CD4-positive, alpha-beta memory T cell (primary cell): ENCODE results near the gene NDUFV1. TPM values are rescaled to one million over a fixed set of nuclear protein-coding genes. Genes with fewer than 3 reads are reported as not detected.

Experiments used
- CTCF ChIA-PET: fragments of 350-600 bp; sonication (Branson Sonifier 250); formaldehyde crosslinking; loops from one replicate; lab custom pipeline; 2021; ENCODE audit warnings: inconsistent platforms; ENCODE audit not compliant: partially characterized antibody; lab: Charles Lee
- POLR2A ChIA-PET: fragments of 350-600 bp; sonication (Branson Sonifier 250); formaldehyde crosslinking; loops from one replicate; lab custom pipeline; 2021; ENCODE audit not compliant: partially characterized antibody; lab: Charles Lee
- DNase-seq, 5 donors: peaks; one replicate each; pipeline versions ENCODE4 v3.0.0 to v3.0.0-alpha.2; 2020 to 2022; ENCODE audit warnings: mixed read lengths in 1 of 5
- H3K27ac ChIP-seq: one replicate; pipeline ENCODE4 v1.7.0; 2013; ENCODE audit warnings: low read depth, low read length
- H3K27me3 ChIP-seq: 2 replicates; pipeline ENCODE4 v1.7.0; 2013; ENCODE audit warnings: mild to moderate bottlenecking, low read length, moderate library complexity; ENCODE audit not compliant: insufficient read depth
- H3K36me3 ChIP-seq: 2 replicates; pipeline ENCODE4 v1.7.0; 2013; ENCODE audit warnings: mild to moderate bottlenecking, low read length, moderate library complexity; ENCODE audit not compliant: insufficient read depth
- H3K4me1 ChIP-seq: 2 replicates; pipeline ENCODE4 v1.7.0; 2013; ENCODE audit warnings: mild to moderate bottlenecking, low read length, moderate library complexity; ENCODE audit not compliant: insufficient read depth
- H3K4me3 ChIP-seq, 2 donors: one replicate each; pipeline ENCODE4 v1.7.0; 2013; ENCODE audit warnings: low read length in 2 of 2, mild to moderate bottlenecking in 1 of 2
- H3K9me3 ChIP-seq, 2 donors: one replicate each; pipeline ENCODE4 v1.7.0; 2013; ENCODE audit warnings: low read length in 2 of 2, control low read depth in 1 of 2; ENCODE audit not compliant: control insufficient read depth in 1 of 2
- H3K27ac Mint-ChIP-seq, 7 donors: one replicate each; pipeline ENCODE4 v1.8.0; 2020 to 2021; ENCODE audit warnings: mixed read lengths in 7 of 7, mild to moderate bottlenecking in 6 of 7, inconsistent platforms in 3 of 7, moderate library complexity in 3 of 7
- H3K27me3 Mint-ChIP-seq, 2 donors: one replicate each; pipeline ENCODE4 v1.8.0; 2020 to 2021; ENCODE audit warnings: mixed read lengths in 2 of 2
- H3K36me3 Mint-ChIP-seq, 2 donors: one replicate each; pipeline ENCODE4 v1.8.0; 2020 to 2021; ENCODE audit warnings: mixed read lengths in 2 of 2, inconsistent platforms in 1 of 2, mild to moderate bottlenecking in 1 of 2
- H3K4me1 Mint-ChIP-seq, 4 donors: one replicate each; pipeline ENCODE4 v1.8.0; 2020 to 2021; ENCODE audit warnings: mixed read lengths in 4 of 4, mild to moderate bottlenecking in 1 of 4
- H3K4me3 Mint-ChIP-seq, 8 donors: one replicate each; pipeline ENCODE4 v1.8.0; 2020 to 2021; ENCODE audit warnings: mixed read lengths in 8 of 8, mild to moderate bottlenecking in 7 of 8, moderate library complexity in 6 of 8, inconsistent platforms in 3 of 8
- H3K9me3 Mint-ChIP-seq, 8 donors: one replicate each; pipeline ENCODE4 v1.8.0; 2020 to 2021; ENCODE audit warnings: mixed read lengths in 8 of 8, mild to moderate bottlenecking in 5 of 8, inconsistent platforms in 3 of 8, moderate library complexity in 1 of 8
- intact Hi-C: fragments of 100-400 bp; cut with micrococcal nuclease; formaldehyde crosslinking; loops from one replicate; pipeline ENCODE4 v1.15.1; 2023
- polyA plus RNA-seq, 2 donors: library from polyadenylated mRNA; unstranded; fragments of 300-500 nt; fragmentation: Illumina TruSeq; gene quantifications; one replicate each; pipeline ENCODE4 v1.2.3, GENCODE V29; 2021
- total RNA-seq, 2 experiments: library from RNA; stranded (reverse); gene quantifications; one replicate each; pipeline ENCODE4 v1.2.3, GENCODE V29; 2021

NDUFV1 gene
- total and polyA plus RNA-seq, 4 experiments from 2014 or later = 124 to 212 (median 169) TPM

DNA sequence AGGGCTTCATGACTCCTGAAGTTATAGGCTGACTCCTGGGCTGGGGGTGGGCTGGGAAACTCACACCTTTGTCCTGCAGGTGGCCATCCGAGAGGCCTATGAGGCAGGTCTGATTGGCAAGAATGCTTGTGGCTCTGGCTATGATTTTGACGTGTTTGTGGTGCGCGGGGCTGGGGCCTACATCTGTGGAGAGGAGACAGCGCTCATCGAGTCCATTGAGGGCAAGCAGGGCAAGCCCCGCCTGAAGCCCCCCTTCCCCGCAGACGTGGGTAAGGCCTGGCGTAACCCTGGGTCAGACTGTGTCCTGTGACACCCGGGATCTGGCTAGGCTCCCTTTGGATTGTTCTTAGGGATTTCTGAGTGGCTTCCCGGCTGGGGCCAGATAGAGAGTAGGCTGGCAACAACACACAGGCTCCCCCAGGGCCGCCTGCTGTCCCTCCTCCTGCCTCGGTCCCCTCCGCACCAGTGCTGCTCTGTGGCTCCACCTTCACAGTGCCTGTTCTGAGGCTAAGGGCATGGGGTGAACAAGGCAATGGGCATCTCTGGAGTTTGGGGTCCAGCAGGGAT lies 3.6 kb downstream of the NDUFV1 start:
- no peak overlapping the region for H3K27ac ChIP-seq
- intact Hi-C loops = no loop called here
- H3K36me3 ChIP-seq = peaks cover 37% of the 10 kb centered on the region
- CTCF ChIA-PET = no interaction called here
- DNase-seq = no peak
- H3K27me3 ChIP-seq = no peaks in the 10 kb centered on the region
- Mint-ChIP-seq H3K4me3 (peak overlapping the region in 1 of 8 donors; percentile 24), H3K36me3 (peaks cover 15 to 36% of the 10 kb centered on the region in 2 donors), H3K27me3 (no peaks in the 10 kb centered on the region), H3K27ac (peak overlapping the region in 3 of 7 donors; percentile 4 to 21 (median 6)), H3K9me3 (peaks cover 0 to 1% (median 0%) of the 10 kb centered on the region in 8 donors), H3K4me1 (peaks cover 13 to 54% (median 24%) of the 10 kb centered on the region in 4 donors)
- H3K4me3 ChIP-seq = no peak overlapping the region
- POLR2A ChIA-PET = no interaction called here
- H3K9me3 ChIP-seq = no peaks in the 10 kb centered on the region
- peaks cover 37% of the 10 kb centered on the region for H3K4me1 ChIP-seq

DNA sequence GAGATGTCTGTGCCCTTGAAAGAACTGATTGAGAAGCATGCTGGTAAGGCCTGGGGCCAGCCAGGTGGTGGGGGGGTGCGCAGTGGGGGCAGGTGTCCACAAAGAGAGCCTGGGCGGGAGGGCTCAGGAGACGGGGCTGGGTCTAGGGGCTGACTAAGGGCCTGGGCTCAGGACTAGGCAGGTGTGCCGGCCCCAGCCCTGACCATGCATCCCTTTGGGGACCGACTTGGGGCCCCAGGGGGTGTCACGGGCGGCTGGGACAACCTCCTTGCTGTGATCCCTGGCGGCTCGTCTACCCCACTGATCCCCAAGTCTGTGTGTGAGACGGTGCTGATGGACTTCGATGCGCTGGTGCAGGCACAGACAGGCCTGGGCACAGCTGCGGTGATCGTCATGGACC lies 4.4 kb downstream of the NDUFV1 start:
- ChIA-PET POLR2A (no interaction called here), CTCF (no interaction called here)
- Histone ChIP-seq H3K9me3 (no peaks in the 10 kb centered on the region), H3K4me1 (peaks cover 40% of the 10 kb centered on the region), H3K27ac (no peak overlapping the region), H3K36me3 (peaks cover 37% of the 10 kb centered on the region), H3K27me3 (no peaks in the 10 kb centered on the region), H3K4me3 (no peak overlapping the region)
- Mint-ChIP-seq H3K36me3 (peaks cover 15 to 36% of the 10 kb centered on the region in 2 donors), H3K9me3 (no peaks in the 10 kb centered on the region), H3K4me3 (no peak overlapping the region), H3K4me1 (peaks cover 11 to 55% (median 23%) of the 10 kb centered on the region in 4 donors), H3K27me3 (no peaks in the 10 kb centered on the region), H3K27ac (peak overlapping the region in 1 of 7 donors; percentile 6)
- intact Hi-C loops = no loop called here
- DNase-seq = no peak

- Mint-ChIP-seq H3K4me1 (peaks cover 11 to 49% (median 20%) of the 10 kb centered on the region in 4 donors), H3K27ac (peak overlapping the region in 5 of 7 donors; percentile 7 to 80 (median 22)), H3K27me3 (peaks cover 0 to under 1% of the 10 kb centered on the region in 2 donors), H3K36me3 (peaks cover 15 to 34% of the 10 kb centered on the region in 2 donors), H3K9me3 (no peaks in the 10 kb centered on the region), H3K4me3 (no peak overlapping the region)
- no peak for DNase-seq
- Histone ChIP-seq H3K9me3 (no peaks in the 10 kb centered on the region), H3K4me1 (peaks cover 41% of the 10 kb centered on the region), H3K4me3 (no peak overlapping the region), H3K27ac (no peak overlapping the region), H3K36me3 (peaks cover 37% of the 10 kb centered on the region), H3K27me3 (no peaks in the 10 kb centered on the region)
- CTCF ChIA-PET = interaction anchor here (1.2 to 6.9 kb wide), 2 partner anchors 16 to 27 kb away, joined by 3 to 55 read pairs; partner anchors contain the start of gene NUDT8
- intact Hi-C loops = no loop called here
- POLR2A ChIA-PET = interaction anchor here (5.2 kb wide), 1 partner anchor 18 kb away, joined by 44 read pairs; the partner anchor contains the start of gene NUDT8
Measured at GRCh38 chr11:67611704-67612587, 5.2 kb downstream of the NDUFV1 start.

- no peaks in the 10 kb centered on the region for H3K9me3 Mint-ChIP-seq
- ChIA-PET POLR2A (interaction anchor here (5.2 kb wide), 1 partner anchor 17 kb away, joined by 44 read pairs; the partner anchor contains the start of gene NUDT8), CTCF (interaction anchor here (1.2 to 6.9 kb wide), 2 partner anchors 15 to 28 kb away, joined by 3 to 55 read pairs; partner anchors contain the start of gene NUDT8)
- H3K4me3 ChIP-seq = no peak overlapping the region
- H3K27me3 Mint-ChIP-seq = peaks cover 0 to 2% of the 10 kb centered on the region in 2 donors
- H3K4me3 Mint-ChIP-seq = no peak overlapping the region
- H3K4me1 ChIP-seq = peaks cover 34% of the 10 kb centered on the region
- H3K4me1 Mint-ChIP-seq = peaks cover 13 to 45% (median 20%) of the 10 kb centered on the region in 4 donors
- H3K27me3 ChIP-seq = no peaks in the 10 kb centered on the region
- peaks cover 37% of the 10 kb centered on the region for H3K36me3 ChIP-seq
- peak overlapping the region; percentile 94 for H3K27ac ChIP-seq
- DNase-seq = no peak
- peaks cover 15 to 34% of the 10 kb centered on the region in 2 donors for H3K36me3 Mint-ChIP-seq
- H3K9me3 ChIP-seq = no peaks in the 10 kb centered on the region
- peak overlapping the region; percentile 62 to 99 (median 98) for H3K27ac Mint-ChIP-seq
- intact Hi-C loops = no loop called here
Measured at GRCh38 chr11:67612751-67613150, 6.0 kb downstream of the NDUFV1 start.

DNA sequence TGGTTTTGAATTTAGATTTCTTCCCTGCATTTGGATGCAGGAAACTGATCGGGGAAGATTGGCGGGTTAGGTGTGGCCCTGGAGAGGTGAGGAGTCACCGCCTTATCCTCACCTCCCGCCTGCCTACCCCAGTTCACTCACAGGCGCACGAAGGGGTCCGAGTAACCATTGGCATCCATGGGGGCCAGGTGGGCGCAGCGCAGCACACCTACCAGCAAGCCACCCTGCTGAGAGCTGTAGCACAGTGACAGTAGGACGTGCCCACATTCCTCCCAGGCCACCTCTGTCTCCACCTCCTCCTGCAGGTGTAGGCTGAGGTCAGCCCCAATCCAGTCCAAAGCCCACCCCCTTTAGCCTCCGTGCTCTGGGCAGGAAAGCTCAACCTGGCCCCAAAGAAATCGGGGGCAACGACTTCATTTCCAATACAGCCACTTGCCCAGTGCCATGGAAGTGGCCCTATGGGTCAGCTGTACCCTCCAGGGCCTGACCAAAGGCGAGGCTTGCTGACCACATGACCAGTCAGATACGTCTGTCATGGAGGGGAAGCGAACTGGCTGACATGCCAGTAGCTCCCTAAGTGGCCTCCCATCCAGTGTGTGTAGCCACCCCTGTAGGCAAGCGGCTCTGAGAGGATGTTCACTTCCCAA lies 6.7 kb downstream of the NDUFV1 start:
- H3K9me3 ChIP-seq = no peaks in the 10 kb centered on the region
- CTCF ChIA-PET = interaction anchor here (1.0 to 6.9 kb wide), 13 partner anchors 10 to 262 kb away, joined by 3 to 55 read pairs (median 4); partner anchors contain the start of genes NUDT8 and POLD4
- intact Hi-C loops = no loop called here
- no peak for DNase-seq
- Mint-ChIP-seq H3K4me1 (peaks cover 13 to 40% (median 20%) of the 10 kb centered on the region in 4 donors), H3K27me3 (peaks cover 0 to 2% of the 10 kb centered on the region in 2 donors), H3K9me3 (no peaks in the 10 kb centered on the region), H3K36me3 (peaks cover 15 to 34% of the 10 kb centered on the region in 2 donors), H3K4me3 (peak overlapping the region; percentile 80 to 88 (median 85)), H3K27ac (peak overlapping the region; percentile 97 to 99 (median 98))
- peak overlapping the region; percentile 94 for H3K27ac ChIP-seq
- H3K4me1 ChIP-seq = peaks cover 33% of the 10 kb centered on the region
- peaks cover 35% of the 10 kb centered on the region for H3K36me3 ChIP-seq
- POLR2A ChIA-PET = interaction anchor here (0.9 to 5.2 kb wide), 9 partner anchors 14 to 260 kb away, joined by 3 to 44 read pairs (median 5); partner anchors contain the start of genes ACY3, GSTP1, NUDT8 and POLD4
- peak overlapping the region; percentile 57 to 59 for H3K4me3 ChIP-seq
- no peaks in the 10 kb centered on the region for H3K27me3 ChIP-seq

- H3K4me3 Mint-ChIP-seq = peak overlapping the region; percentile 80 to 88 (median 85)
- Histone ChIP-seq H3K36me3 (peaks cover 28% of the 10 kb centered on the region), H3K4me1 (peaks cover 33% of the 10 kb centered on the region), H3K4me3 (peak overlapping the region; percentile 57 to 59), H3K27me3 (no peaks in the 10 kb centered on the region), H3K9me3 (no peaks in the 10 kb centered on the region), H3K27ac (peak overlapping the region; percentile 94)
- H3K27ac Mint-ChIP-seq = peak overlapping the region; percentile 97 to 99 (median 98)
- H3K27me3 Mint-ChIP-seq = peaks cover 0 to 2% of the 10 kb centered on the region in 2 donors
- peak; percentile 84 to 94 (median 88) for DNase-seq
- ChIA-PET POLR2A (interaction anchor here (0.9 to 5.2 kb wide), 12 partner anchors 13 to 374 kb away, joined by 3 to 44 read pairs (median 4); partner anchors contain the start of genes ACY3, GSTP1, NUDT8 and POLD4), CTCF (interaction anchor here (0.6 to 6.9 kb wide), 16 partner anchors 9 to 263 kb away, joined by 3 to 55 read pairs (median 4); partner anchors contain the start of genes ACY3, NUDT8 and POLD4)
- intact Hi-C loops = loop anchor here (1.0 to 2.0 kb wide), 3 partner anchors 8 to 45 kb away; partner anchors contain the start of genes NDUFV1 and NUDT8
- peaks cover 10 to 29% of the 10 kb centered on the region in 2 donors for H3K36me3 Mint-ChIP-seq
- H3K4me1 Mint-ChIP-seq = peaks cover 13 to 37% (median 20%) of the 10 kb centered on the region in 4 donors
- no peaks in the 10 kb centered on the region for H3K9me3 Mint-ChIP-seq
Measured at GRCh38 chr11:67613960-67614715, 7.4 kb downstream of the NDUFV1 start.
